Uterus (tissue), 4 donors: ENCODE data around the gene DUSP7. TPM values are rescaled to one million over a fixed set of nuclear protein-coding genes. Genes with fewer than 3 reads are reported as not detected.
"Not testable (repeated sequence)": the region's sequence is repeated elsewhere in the genome, so short reads cannot be mapped to it uniquely, and the experiment has no call there.

Source experiments
- DNase-seq, 2 donors: peaks; one replicate each; pipeline ENCODE4 v3.0.0-alpha.2; 2019 to 2020
- H3K27ac ChIP-seq, 2 donors: fragments of 200-600 bp; sonication (generic); 1 replicate in 1 of 2; 2 replicates in 1 of 2; pipeline ENCODE4 v1.5.1; 2016 to 2018
- H3K27me3 ChIP-seq, 2 donors: fragments of 200-600 bp; sonication (generic); one replicate each; pipeline ENCODE4 v1.5.1; 2018 to 2019; ENCODE audit warnings: control low read depth in 1 of 2
- H3K36me3 ChIP-seq, 2 donors: fragments of 200-600 bp; sonication (generic); one replicate each; pipeline ENCODE4 v1.5.1; 2019; ENCODE audit warnings: control low read depth in 1 of 2
- H3K4me1 ChIP-seq, 2 donors: fragments of 200-600 bp; sonication (generic); one replicate each; pipeline ENCODE4 v1.5.1; 2018 to 2019; ENCODE audit warnings: control low read depth in 1 of 2
- H3K4me3 ChIP-seq, 2 donors: fragments of 200-600 bp; sonication (generic); 1 replicate in 1 of 2; 2 replicates in 1 of 2; pipeline ENCODE4 v1.5.1; 2018 to 2019; ENCODE audit warnings: mild to moderate bottlenecking in 1 of 2
- H3K9me3 ChIP-seq, 2 donors: fragments of 200-600 bp; sonication (generic); one replicate each; pipeline ENCODE4 v1.5.1; 2019; ENCODE audit warnings: control low read depth in 1 of 2
- POLR2A ChIP-seq, 2 donors: fragments of 450-650 bp; IDR thresholded peaks; one replicate each; pipeline ENCODE4 v1.6.1; 2016; ENCODE audit warnings: antibody characterized with exemption in 2 of 2, mild to moderate bottlenecking in 1 of 2, moderate library complexity in 1 of 2
- intact Hi-C: fragments of 100-400 bp; cut with DNase I; formaldehyde crosslinking; loops from one replicate; pipeline ENCODE4 v1.15.1; 2023; ENCODE audit warnings: low total_unique reads
- total RNA-seq, 4 donors: library from RNA; depleted of rRNA in 3 of 4; stranded (reverse); fragments of >200 nt in 3 of 4; gene quantifications; one replicate each; pipeline versions ENCODE4 v1.1.0 to v1.2.4, GENCODE V29; 2014 to 2023
- TF ChIP-seq, protein P1 (sequence below), 4 experiments: fragments of 200-600 bp in 2 of 4; fragments of 450-650 bp in 2 of 4; sonication (generic) in 2 of 4; IDR thresholded peaks; one replicate each; pipeline ENCODE4 v1.5.1; 2016 to 2019; ENCODE audit warnings: antibody characterized with exemption in 4 of 4, mild to moderate bottlenecking in 2 of 4, moderate library complexity in 1 of 4
- donor health status: DM: yes; HTN: yes; CAD: no.

The DUSP7 gene
- total RNA-seq, 4 donors from 2014 or later: 5.6 to 39.1 (median 12.3) TPM

DNA sequence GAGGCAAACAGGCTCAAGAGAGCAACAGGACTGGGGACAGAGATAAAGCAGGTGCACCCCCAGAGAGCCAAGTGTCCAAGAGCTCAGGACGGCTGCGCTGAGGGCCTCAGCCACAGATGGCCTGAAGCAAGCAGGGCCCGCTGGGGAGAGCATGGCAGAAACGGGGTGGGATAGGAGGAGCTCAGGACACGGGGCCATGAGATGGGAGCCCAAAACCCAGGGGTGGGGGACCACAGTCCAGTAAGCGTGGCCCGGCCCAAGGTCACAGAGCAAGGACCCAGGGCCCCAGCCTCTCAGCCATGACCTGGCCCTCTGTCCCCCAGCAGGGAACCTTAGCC is 9.5 kb downstream of the DUSP7 start:
- Histone ChIP-seq H3K9me3 (no peaks in the 10 kb centered on the region), H3K36me3 (no peaks in the 10 kb centered on the region), H3K4me3 (no peak overlapping the region), H3K27me3 (no peaks in the 10 kb centered on the region), H3K4me1 (peaks cover 0 to 6% of the 10 kb centered on the region in 2 donors), H3K27ac (peak overlapping the region; percentile 33 to 38)
- intact Hi-C loops: no loop called here
- DNase-seq: no peak
- TF ChIP-seq, protein P1, sequence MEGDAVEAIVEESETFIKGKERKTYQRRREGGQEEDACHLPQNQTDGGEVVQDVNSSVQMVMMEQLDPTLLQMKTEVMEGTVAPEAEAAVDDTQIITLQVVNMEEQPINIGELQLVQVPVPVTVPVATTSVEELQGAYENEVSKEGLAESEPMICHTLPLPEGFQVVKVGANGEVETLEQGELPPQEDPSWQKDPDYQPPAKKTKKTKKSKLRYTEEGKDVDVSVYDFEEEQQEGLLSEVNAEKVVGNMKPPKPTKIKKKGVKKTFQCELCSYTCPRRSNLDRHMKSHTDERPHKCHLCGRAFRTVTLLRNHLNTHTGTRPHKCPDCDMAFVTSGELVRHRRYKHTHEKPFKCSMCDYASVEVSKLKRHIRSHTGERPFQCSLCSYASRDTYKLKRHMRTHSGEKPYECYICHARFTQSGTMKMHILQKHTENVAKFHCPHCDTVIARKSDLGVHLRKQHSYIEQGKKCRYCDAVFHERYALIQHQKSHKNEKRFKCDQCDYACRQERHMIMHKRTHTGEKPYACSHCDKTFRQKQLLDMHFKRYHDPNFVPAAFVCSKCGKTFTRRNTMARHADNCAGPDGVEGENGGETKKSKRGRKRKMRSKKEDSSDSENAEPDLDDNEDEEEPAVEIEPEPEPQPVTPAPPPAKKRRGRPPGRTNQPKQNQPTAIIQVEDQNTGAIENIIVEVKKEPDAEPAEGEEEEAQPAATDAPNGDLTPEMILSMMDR (IDR thresholded peaks at IDR 0.05): no peak

DNA sequence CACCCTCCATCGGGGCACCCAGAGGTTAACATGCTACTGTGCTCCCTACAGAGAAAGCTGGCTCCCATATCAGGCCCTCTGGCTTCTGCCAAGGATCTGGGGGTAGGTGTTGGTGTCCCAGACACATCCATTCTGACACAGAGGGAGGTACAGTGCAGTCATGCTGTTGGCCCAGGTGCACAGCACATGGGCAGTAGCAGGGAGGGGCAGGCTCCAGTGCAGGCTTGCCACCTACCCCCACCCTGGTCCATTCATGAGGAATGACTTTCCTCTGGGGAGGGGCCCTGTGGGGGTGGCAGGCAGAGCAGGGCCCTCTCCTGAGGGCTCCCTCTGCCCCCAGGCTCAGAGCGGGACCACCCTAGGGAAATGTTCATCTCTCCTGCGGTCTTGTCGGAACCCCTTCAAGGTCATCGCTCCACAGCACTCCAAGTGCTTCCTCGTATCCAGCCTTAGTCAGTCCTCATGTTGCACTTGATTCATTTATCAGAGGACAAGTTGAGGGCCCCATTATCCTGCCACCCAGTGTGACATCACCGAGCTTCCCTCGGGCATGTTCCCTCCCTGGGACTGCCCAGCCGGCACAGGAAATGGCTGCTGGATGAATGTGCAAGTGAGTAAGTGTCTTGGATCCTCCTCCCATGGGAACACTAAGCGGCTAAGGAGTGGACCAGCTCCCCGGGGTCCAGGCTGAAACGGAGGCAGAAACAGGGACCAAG is 10.0 kb downstream of the DUSP7 start:
- Histone ChIP-seq H3K27ac (peak overlapping the region; percentile 33 to 38), H3K4me1 (peaks cover 0 to 1% of the 10 kb centered on the region in 2 donors)

DNA sequence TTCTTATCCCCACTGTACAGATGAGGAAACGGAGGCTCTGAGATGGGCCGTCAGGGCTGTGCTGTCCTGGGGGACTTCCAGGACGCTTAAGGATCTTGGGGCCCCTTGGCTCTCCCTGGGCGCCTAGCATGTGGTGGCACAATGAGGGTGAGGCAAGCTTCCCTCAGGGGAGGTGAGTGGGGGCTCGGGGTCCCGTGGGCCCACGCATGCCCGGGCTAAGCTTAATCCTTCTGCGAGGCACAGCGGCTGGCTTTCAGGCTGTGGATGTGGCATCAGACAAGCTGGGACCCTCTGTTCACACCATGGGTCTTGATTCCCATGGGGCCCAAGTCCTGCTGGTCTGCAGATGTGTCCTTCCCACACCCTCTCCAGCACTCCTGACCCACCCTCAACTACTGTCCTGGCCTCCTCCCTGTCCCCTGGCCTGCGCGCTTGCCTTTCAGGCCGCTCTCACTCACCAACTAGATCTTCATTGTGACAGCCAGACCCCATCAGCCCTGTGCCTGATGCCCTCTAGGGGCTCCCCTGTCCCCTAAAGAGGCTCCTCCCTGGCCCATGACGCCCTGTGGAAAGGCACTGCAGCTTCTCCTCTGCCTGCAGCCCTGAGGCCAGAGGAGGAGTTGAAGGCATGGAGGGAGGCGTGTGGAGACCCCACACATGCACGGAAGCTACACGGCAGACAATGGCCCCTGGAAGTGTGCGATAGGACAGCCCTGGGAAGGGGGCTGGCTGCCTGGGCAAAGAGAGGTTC is 11.3 kb downstream of the DUSP7 start:
- no peak for TF ChIP-seq POLR2A (IDR thresholded peaks at IDR 0.05)
- TF ChIP-seq, protein P1 (IDR thresholded peaks at IDR 0.05): no peak

More for the DNA sequence above, 10.0 kb downstream of the DUSP7 start:
- intact Hi-C loops: no loop called here
- no peak for TF ChIP-seq POLR2A (IDR thresholded peaks at IDR 0.05)
- TF ChIP-seq, protein P1 (IDR thresholded peaks at IDR 0.05): no peak
- Histone ChIP-seq H3K9me3 (no peaks in the 10 kb centered on the region), H3K27me3 (no peaks in the 10 kb centered on the region), H3K4me3 (no peak overlapping the region), H3K36me3 (no peaks in the 10 kb centered on the region)
- peak; percentile 36 to 55 for DNase-seq

DNA sequence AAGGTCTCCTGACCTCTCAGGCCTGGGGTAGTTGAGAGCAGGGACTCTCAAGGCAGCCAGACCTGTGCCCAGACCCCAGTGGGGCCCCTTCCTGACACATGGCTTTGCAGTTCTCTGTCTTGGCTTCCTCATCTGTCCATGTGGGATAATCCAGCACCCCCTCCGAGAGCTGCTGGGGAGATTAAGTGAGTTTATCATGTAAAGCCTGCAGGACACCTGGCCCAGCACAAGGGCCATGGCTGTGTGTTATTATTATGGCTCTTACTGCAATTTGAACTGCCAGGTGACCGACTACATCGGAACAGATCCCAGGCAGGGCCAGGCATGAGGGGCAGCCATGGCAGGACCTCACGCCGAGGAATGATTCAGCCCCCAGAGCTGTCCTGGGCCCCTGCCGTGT is 12.6 kb downstream of the DUSP7 start:
- intact Hi-C loops: no loop called here
- no peak for TF ChIP-seq POLR2A (IDR thresholded peaks at IDR 0.05)
- TF ChIP-seq, protein P1 (IDR thresholded peaks at IDR 0.05): no peak
- no peak for DNase-seq
- no peak overlapping the region for H3K4me3 ChIP-seq
- no peak overlapping the region for H3K27ac ChIP-seq
- H3K36me3 ChIP-seq: no peaks in the 10 kb centered on the region
- no peaks in the 10 kb centered on the region for H3K27me3 ChIP-seq
- H3K9me3 ChIP-seq: no peaks in the 10 kb centered on the region
- H3K4me1 ChIP-seq: no peaks in the 10 kb centered on the region

More for the DNA sequence above, 11.3 kb downstream of the DUSP7 start:
- Histone ChIP-seq H3K27me3 (no peaks in the 10 kb centered on the region), H3K36me3 (no peaks in the 10 kb centered on the region), H3K4me3 (no peak overlapping the region), H3K4me1 (no peaks in the 10 kb centered on the region), H3K27ac (no peak overlapping the region), H3K9me3 (no peaks in the 10 kb centered on the region)
- intact Hi-C loops: no loop called here
- no peak for DNase-seq

DNA sequence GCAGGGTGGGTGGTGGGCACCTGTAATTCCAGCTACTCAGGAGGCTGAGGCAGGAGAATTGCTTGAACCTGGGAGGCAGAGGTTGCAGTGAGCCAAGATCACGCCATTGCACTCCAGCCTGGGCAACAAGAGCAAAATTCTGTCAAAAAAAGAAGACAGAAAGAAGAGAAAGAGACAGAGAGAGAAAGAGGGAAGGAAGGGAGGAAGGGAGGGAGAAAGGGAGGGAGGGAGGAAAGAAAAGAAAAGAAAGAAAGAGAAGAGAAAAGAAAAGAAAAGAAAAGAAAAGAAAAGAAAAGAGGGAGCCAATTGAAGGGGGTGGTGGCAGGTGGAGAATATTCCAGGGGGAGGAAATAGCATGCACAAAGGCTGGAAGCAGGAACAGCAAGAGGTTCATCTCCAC is 13.3 kb downstream of the DUSP7 start:
- H3K4me3 ChIP-seq, H3K27ac ChIP-seq, H3K9me3 ChIP-seq, intact Hi-C loops, DNase-seq, H3K36me3 ChIP-seq, H3K4me1 ChIP-seq, H3K27me3 ChIP-seq: not testable (repeated sequence)
